GM19099 (cell line): ENCODE results near the gene TNC.

Source experiments
- POLR2A ChIP-seq: IDR thresholded peaks from 3 replicates; pipeline ENCODE4 v1.6.1; 2011; ENCODE audit warnings: low read depth; ENCODE audit not compliant: insufficient read length; ENCODE audit errors: extremely low read depth

The TNC gene

DNA sequence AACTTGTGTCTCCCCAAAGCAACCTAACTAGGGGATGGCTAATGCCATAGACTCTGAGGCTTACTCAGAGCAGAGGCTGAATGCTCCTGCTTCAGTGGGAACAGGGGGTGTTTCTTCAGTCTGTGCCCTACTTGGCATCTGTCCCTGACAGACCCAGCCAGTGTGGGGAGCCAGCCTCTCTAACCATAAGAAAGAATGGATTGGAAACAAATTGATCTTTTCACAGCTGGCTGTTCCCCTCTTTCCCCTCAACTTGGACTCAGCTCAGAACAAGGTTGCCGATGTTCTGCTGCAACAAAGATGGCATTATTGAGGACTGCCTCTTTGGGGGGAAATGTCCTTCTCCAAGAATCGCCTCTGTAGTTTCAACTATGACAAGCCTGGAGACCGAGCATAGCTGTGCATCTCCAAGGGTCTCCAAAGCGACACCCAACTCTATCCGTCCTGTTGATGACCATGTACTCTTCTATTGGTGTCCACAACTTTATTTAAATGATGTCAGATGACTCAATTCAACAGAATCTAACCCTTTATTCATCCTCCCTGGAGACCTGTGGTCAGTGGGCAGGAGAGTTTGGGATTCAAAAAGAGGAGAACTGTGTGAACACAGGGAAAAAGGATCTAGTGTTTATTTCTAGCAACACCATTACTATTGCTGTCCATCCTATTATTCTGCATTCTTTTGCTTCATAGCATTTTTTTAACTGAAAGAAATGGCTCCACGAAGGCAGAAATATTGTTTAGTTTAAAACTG lies 24.7 kb upstream of the TNC start:
- TF ChIP-seq POLR2A: no peak

DNA sequence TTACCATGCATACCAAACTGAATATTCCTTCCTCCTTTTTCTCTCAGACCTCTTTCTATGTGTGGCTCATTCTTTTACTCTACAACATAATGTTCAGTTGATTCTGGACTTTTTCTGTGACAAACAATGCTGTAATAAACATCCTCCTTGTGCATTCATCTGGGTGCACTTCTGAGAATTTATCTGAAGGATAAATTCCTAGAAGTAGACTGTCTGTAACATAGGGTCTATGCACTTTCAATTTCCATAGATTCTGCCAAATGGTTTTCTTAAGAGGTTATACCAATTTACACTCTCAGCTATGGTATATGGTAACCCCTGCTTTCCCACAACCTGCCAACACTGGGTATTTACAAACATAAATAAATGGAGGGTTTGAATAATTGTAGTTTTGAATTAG lies 24.1 kb upstream of the TNC start:
- TF ChIP-seq POLR2A: no peak

DNA sequence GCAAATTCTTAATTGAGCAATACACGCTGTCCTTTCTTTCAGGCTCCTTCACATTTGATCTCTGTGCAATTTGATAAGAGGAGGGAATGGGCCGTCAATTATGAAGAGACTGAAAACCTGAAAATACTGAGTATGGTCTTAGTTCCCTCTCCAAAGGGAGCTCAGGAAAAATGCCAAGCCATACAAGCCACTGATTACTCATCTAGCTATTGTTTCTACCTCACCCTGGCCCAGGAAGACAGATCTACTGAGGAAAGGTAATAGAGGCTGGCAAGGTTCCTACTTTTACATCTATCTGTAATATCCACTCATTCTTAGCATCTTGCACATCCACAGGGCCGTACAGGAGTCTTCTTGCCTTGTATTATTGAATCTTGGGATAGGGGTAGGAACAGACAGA lies 23.7 kb upstream of the TNC start:
- no peak for TF ChIP-seq POLR2A

DNA sequence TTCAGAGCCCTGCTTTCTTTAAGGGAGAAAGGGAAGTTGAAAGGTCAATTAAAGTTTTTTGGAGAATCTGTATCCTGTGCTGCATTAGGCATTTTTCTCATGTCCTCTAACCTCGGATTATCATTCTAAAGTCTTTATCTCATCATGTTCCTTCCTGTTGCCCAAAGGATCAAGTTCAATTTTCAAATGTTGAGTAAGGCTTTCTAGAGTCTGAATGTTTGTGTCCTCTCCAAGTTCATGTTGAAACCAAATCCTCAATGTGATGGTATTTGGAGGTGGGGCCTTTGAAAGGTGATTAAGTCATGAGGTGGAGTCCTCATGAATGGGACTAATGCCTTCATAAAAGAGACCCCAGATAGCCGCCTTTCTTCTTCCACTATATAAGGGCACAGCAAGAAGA lies 20.2 kb upstream of the TNC start:
- no peak for TF ChIP-seq POLR2A

DNA sequence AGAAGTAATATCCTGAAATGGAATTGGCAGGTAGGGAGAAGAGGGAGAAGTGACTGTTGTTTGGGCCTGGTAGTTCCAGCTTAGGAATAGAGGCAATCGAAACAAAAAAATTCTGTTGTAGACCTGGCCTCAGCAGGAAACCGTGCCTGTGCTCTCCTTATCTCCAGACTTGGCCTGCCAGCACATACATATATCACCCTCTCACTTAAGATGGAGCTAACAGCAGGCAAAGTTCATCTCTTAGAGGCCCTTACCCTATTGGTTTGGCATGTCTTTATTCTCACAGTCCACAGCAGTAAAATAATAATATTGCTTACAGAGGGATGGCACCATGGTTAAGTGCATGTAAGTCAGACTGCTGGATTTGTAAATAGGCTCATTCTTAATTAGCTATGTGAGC lies 19.6 kb upstream of the TNC start:
- TF ChIP-seq POLR2A: no peak

DNA sequence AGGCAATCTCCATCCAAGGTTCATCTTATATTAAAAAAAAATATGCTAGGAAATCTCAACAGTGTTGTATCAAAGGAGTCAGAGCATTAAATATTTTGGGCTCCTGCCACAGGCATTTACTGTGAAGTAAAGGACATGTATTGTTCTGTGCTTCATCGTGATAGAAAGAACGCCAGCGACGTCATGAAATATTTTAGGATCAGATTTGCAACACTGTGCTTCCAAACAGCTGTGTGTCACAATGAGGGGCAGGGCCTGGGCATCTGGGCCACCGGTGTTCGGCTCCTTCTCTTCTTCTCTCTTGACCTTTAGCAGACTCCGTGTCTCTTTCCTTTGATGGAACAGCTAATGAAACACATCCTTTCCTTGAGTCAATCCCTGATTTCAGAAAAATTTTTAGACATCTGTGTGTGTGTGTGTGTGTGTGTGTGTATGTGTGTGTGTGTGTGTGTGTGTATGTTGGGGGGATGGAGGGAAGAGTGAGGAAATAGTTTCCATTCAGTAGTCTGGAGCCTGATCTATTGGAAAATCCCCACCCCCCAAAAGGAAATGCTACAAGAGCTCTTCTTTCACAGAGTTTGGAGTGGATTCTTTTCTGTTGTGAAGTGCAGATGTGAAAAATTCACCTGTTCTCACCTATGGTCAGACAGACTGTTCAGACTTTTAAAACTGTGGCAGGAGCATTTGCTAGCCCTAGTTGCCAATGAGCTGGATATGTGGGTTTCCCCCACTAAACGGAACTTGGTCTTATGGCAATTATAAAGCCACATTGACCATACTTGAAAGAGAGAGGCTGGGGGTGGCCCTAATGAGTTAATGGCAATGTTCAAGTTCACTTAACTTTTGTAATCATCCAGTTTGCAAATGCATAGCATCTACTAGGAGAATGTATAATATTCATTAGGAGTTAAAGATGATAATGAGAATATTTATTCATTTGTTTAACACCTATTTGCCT lies 18.1 kb upstream of the TNC start:
- TF ChIP-seq POLR2A: no peak

DNA sequence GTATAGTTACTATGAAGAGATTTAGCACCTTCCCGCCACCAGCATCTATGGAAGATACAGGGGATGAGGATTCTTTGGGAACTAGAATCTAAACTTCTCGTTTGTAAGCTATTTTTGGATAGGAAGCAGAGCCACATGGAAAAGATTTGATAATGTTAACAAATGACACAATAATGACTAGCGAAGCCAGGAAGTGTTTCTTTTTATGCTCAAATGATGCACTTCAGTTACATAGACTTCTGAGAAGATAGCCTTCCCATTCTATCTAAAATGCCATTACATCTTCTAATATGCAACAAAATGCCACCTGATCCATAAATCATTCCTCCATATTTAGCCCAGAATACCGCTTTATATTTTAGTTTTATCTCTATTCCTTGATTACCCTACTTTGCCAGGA lies 17.0 kb upstream of the TNC start:
- TF ChIP-seq POLR2A: no peak

DNA sequence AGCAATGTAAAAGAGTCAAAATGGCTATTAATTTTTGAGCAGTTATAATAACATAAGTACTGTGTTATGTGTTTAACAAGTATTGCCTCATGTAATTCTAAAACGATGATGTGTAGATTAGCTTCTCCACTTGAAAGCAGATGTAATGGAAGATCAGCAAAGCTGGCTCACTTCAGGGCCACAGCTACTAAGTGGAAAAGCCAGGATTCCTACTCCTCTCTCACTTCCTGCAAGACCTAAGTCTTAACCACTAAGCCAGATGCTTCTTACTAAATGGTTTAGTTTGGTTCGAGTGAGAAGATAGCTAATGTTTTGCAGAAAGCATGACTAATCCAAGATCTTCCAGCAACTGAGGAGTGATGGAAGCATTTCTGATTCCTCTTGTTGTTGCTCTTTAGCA lies 15.7 kb upstream of the TNC start:
- TF ChIP-seq POLR2A: no peak

DNA sequence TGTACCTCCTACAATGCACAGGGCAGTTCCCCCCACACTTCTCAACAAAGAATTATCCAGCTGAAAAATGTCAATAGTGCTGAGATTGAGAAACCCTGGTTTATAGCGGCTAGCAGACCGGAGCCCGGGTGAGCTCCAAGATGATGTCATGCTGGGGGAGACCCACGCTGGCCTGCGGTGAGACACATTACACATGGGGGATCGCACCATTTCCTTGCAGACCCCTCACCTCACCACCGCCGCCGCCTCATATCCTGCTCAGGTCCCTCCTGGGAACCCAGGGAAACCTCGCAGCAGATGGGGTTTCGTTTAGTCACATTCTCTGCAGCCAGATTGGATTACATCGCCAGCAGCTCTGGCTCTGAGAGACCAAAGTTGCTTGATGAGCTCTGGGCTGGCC lies 14.7 kb upstream of the TNC start:
- no peak for TF ChIP-seq POLR2A

DNA sequence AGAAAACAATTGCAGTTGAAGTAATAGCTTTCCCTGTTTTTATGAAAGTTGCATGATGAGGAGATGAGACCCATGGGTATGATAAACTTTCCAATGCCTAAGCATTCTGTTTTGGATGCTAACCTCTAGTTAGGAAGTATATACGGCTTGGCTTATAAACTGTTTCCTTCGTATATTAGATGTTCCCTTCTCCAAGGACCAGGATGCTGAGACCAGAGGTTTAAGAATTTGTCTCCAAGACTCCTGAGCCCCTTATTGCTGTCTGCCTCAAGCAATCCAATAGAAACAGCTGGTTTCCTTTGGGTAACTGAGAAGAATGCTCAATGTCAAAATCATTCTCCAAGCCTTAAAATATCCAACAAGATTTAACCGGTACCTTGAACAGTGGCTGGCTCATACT lies 12.2 kb upstream of the TNC start:
- no peak for TF ChIP-seq POLR2A

DNA sequence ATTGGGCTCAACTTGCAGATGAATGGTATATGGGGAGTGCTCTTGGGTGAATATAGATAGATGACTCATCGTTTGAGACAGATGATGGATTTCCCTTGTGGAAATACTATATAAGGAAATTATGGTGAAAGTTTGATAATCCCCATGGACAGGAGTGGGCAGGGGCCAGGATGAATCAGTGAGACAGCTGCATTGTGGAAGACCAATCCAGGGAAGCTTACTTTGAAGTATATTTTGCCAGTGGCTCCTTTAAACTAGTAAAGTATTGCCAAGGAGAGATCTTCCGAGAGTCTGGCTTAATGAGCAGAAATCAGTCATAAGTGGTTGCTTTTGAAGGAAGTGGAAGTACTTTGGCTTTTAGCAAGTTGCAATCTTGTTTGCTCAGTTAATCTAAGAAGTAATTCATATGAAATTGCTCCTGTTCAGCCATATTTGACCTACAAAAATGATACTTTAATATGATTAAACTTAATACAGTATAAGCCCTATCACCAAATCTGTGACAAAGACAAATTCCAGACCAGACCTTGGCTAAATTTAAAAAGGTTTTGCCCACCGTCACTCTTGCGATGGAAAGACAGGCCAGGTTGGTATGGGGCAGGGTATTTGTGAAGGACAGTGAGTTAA lies 9.3 kb upstream of the TNC start:
- TF ChIP-seq POLR2A: no peak

DNA sequence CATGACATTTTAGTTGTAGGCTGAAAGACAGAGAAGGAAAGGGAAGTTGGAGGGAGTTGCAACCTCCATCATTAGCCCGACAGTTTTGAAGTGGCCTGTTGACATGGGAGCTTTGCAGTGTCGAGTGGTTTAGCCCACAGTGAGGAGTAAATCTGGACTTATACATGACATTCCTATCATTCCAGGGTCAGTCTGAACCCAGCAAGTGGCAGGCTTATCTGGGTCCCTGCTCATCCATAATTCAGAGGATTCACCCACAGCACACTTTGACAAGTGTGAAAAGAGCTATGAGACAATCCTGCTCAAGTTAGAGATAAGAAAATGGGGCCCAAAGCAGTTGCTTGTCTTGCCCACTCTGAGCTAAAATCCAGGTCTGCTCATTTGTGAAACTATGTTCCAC lies 8.4 kb upstream of the TNC start:
- TF ChIP-seq POLR2A: no peak

DNA sequence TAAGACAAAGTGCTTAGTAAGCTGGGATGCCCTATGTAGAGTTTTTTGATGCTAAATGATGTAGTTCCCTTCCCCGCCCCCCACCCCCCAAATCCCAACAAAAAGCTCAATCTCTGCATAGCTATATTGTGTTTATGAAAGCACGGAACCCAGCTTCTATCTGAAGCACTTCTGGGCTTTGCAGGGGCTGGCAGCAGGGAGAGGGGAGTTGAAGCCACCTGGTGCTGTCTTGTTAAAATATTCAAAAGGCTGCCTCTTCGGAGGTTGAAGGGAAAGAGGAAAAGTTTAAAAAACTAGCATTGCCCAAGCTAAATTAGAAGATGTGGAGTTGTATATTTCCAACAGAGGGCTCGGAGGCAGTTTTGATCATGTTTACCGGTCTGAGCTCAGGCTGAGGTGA lies 5.0 kb upstream of the TNC start:
- no peak for TF ChIP-seq POLR2A

DNA sequence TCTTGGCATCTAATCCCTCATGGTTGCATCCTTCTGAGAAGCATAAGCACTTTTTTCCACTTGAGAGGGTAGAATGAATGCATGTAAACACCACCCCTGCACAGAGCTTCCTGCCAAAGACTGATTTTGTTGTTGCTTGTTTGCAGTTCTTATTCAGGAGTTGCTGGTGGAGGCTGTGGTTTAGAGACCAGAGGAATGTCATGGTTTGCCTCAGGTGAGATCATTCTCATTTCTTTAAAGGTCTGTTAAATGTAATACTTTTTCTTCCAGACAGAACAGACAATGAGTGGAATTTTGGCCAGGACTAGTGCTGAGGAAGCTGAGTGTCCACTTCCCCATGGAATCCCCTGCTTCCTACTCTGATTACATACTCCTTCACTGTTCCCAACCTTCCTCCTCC lies 3.2 kb upstream of the TNC start:
- no peak for TF ChIP-seq POLR2A

DNA sequence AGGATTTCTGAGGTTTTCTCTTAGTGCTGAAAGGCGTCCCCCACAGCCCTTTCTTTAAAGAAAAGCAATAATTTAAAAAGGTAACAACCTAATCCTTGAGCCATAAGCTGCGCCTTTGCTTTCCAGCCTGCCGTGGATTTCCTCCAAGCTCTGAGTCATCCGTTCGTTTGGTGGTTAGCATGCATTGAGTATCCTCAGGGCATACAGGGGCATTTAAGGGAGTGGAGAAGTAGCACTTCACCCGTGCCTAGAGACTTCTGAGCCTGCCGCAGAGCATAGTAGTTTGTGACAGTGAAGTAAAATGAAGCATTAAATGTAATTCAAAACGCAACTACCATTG lies 892 bp upstream of the TNC start:
- TF ChIP-seq POLR2A: no peak
